ENCODE data around the gene IL22RA1.

IL22RA1 gene

GRCh38 chr1:24114753-24115152, 28.2 kb downstream of the IL22RA1 start:
- no peak for DNase-seq (ENCODE audit: low read depth in 2 of 2)

- DNase-seq (ENCODE audit: low read depth in 2 of 2): no peak
Measured at GRCh38 chr1:24113641-24114033, 29.3 kb downstream of the IL22RA1 start.

- peak; percentile 45 to 53 for DNase-seq (ENCODE audit: low read depth in 2 of 2)
Measured at GRCh38 chr1:24111996-24112779, 30.8 kb downstream of the IL22RA1 start, which contains the start of gene MYOM3. TSS of gene MYOM3 (minus strand) at chr1:24112135. CDS start at chr1:24108636, 3,499 bp downstream.

GRCh38 chr1:24111262-24111995, 31.5 kb downstream of the IL22RA1 start:
- DNase-seq (ENCODE audit: low read depth in 2 of 2): no peak

GRCh38 chr1:24110642-24111261, 32.2 kb downstream of the IL22RA1 start:
- no peak for DNase-seq (ENCODE audit: low read depth in 2 of 2)

GRCh38 chr1:24109686-24110475, 33.1 kb downstream of the IL22RA1 start:
- no peak for DNase-seq (ENCODE audit: low read depth in 2 of 2)

GRCh38 chr1:24109166-24109483, 33.8 kb downstream of the IL22RA1 start:
- no peak for DNase-seq (ENCODE audit: low read depth in 2 of 2)

GRCh38 chr1:24108334-24109165, 34.4 kb downstream of the IL22RA1 start:
- DNase-seq (ENCODE audit: low read depth in 2 of 2): no peak

- no peak for DNase-seq (ENCODE audit: low read depth in 2 of 2)
Measured at GRCh38 chr1:24107462-24108138, 35.3 kb downstream of the IL22RA1 start.

- no peak for DNase-seq (ENCODE audit: low read depth in 2 of 2)
Measured at GRCh38 chr1:24105368-24106160, 37.4 kb downstream of the IL22RA1 start.

GRCh38 chr1:24104854-24105253, 38.1 kb downstream of the IL22RA1 start:
- no peak for DNase-seq (ENCODE audit: low read depth in 2 of 2)

- DNase-seq (ENCODE audit: low read depth in 2 of 2): no peak
Measured at GRCh38 chr1:24103879-24104278, 39.1 kb downstream of the IL22RA1 start.

- no peak for DNase-seq (ENCODE audit: low read depth in 2 of 2)
Measured at GRCh38 chr1:24103408-24103807, 39.5 kb downstream of the IL22RA1 start.

GRCh38 chr1:24102961-24103360, 40.0 kb downstream of the IL22RA1 start:
- no peak for DNase-seq (ENCODE audit: low read depth in 2 of 2)

- no peak for DNase-seq (ENCODE audit: low read depth in 2 of 2)
Measured at GRCh38 chr1:24101796-24102586, 40.9 kb downstream of the IL22RA1 start.

- no peak for DNase-seq (ENCODE audit: low read depth in 2 of 2)
Measured at GRCh38 chr1:24100945-24101737, 41.8 kb downstream of the IL22RA1 start.

GRCh38 chr1:24098943-24099638, 43.8 kb downstream of the IL22RA1 start:
- no peak for DNase-seq (ENCODE audit: low read depth in 2 of 2)

All from stimulated activated CD4-positive, alpha-beta T cell treated with anti-CD3 and anti-CD28 coated beads, Interleukin-4, amount 100 ng/mL, for 48 hours (primary cell).